Liver (tissue), 9 donors: ENCODE data around the gene OMA1. TPM values are rescaled to one million over a fixed set of nuclear protein-coding genes. Genes with fewer than 3 reads are reported as not detected.

Experiments used
- DNase-seq: peaks from one replicate; pipeline ENCODE4 v3.0.0-alpha.2; 2017; ENCODE audit warnings: low spot score
- H3K27ac ChIP-seq, 2 donors: one replicate each; pipeline ENCODE4 v1.7.0; 2013; ENCODE audit warnings: inconsistent platforms in 2 of 2, low read length in 2 of 2, control low read depth in 1 of 2, low read depth in 1 of 2, mild to moderate bottlenecking in 1 of 2
- H3K27me3 ChIP-seq, 4 donors: one replicate each; pipeline versions ENCODE4 v1.6.1 to v1.7.0; 2013; ENCODE audit warnings: low read length in 3 of 4, inconsistent platforms in 1 of 4, mild to moderate bottlenecking in 1 of 4, moderate library complexity in 1 of 4; ENCODE audit not compliant: control insufficient read depth in 4 of 4, insufficient read depth in 4 of 4
- H3K36me3 ChIP-seq, 4 donors: one replicate each; pipeline versions ENCODE4 v1.6.1 to v1.7.0; 2013; ENCODE audit warnings: low read length in 3 of 4, mild to moderate bottlenecking in 3 of 4, low read depth in 1 of 4, moderate library complexity in 1 of 4; ENCODE audit not compliant: control insufficient read depth in 4 of 4, insufficient read depth in 3 of 4
- H3K4me1 ChIP-seq, 4 donors: one replicate each; pipeline versions ENCODE4 v1.6.1 to v1.7.0; 2013; ENCODE audit warnings: low read length in 3 of 4, mild to moderate bottlenecking in 3 of 4, moderate library complexity in 1 of 4; ENCODE audit not compliant: control insufficient read depth in 4 of 4, insufficient read depth in 4 of 4
- H3K4me3 ChIP-seq, 3 donors: one replicate each; pipeline versions ENCODE4 v1.6.1 to v1.7.0; 2013; ENCODE audit warnings: low read length in 3 of 3, control low read depth in 1 of 3, low read depth in 1 of 3, mild to moderate bottlenecking in 1 of 3
- H3K9ac ChIP-seq, 2 donors: one replicate each; pipeline ENCODE4 v1.7.0; 2013; ENCODE audit warnings: low read length in 2 of 2, mild to moderate bottlenecking in 2 of 2, moderate library complexity in 2 of 2, control low read depth in 1 of 2, low read depth in 1 of 2
- H3K9me3 ChIP-seq, 4 donors: one replicate each; pipeline versions ENCODE4 v1.6.1 to v1.7.0; 2013; ENCODE audit warnings: low read length in 3 of 4; ENCODE audit not compliant: control insufficient read depth in 4 of 4
- ATF3 ChIP-seq: IDR thresholded peaks from 2 replicates; pipeline ENCODE4 v1.6.1; 2016; ENCODE audit warnings: antibody characterized with exemption
- EGR1 ChIP-seq, 2 donors: IDR thresholded peaks; 2 replicates each; pipeline ENCODE4 v1.6.1; 2016 to 2018; ENCODE audit warnings: antibody characterized with exemption in 2 of 2, low read depth in 2 of 2
- FOXA2 ChIP-seq: IDR thresholded peaks from 2 replicates; pipeline ENCODE4 v1.6.1; 2016; ENCODE audit warnings: antibody characterized with exemption
- GABPA ChIP-seq, 2 donors: IDR thresholded peaks in 1 of 2; conservative IDR thresholded peaks in 1 of 2; 2 replicates each; pipeline ENCODE4 v1.6.1; 2016; ENCODE audit warnings: antibody characterized with exemption in 2 of 2, mild to moderate bottlenecking in 1 of 2, moderate library complexity in 1 of 2
- HNF4A ChIP-seq, 2 donors: conservative IDR thresholded peaks; 2 replicates each; pipeline ENCODE4 v1.6.1; 2016; ENCODE audit warnings: antibody characterized with exemption in 2 of 2, mild to moderate bottlenecking in 2 of 2
- HNF4G ChIP-seq: IDR thresholded peaks from 2 replicates; pipeline ENCODE4 v1.6.1; 2016; ENCODE audit warnings: antibody characterized with exemption
- JUND ChIP-seq, 2 donors: IDR thresholded peaks; 2 replicates each; pipeline ENCODE4 v1.6.1; 2016; ENCODE audit warnings: antibody characterized with exemption in 2 of 2
- NR2F2 ChIP-seq: IDR thresholded peaks from 2 replicates; pipeline ENCODE4 v1.6.1; 2016; ENCODE audit warnings: antibody characterized with exemption
- RAD21 ChIP-seq, 2 donors: IDR thresholded peaks; 2 replicates each; pipeline ENCODE4 v1.6.1; 2016; ENCODE audit warnings: antibody characterized with exemption in 2 of 2, mild to moderate bottlenecking in 2 of 2
- REST ChIP-seq: IDR thresholded peaks from 2 replicates; pipeline ENCODE4 v1.6.1; 2016; ENCODE audit warnings: antibody characterized with exemption, mild to moderate bottlenecking
- RXRA ChIP-seq, 2 donors: IDR thresholded peaks; 2 replicates each; pipeline ENCODE4 v1.6.1; 2017 to 2018; ENCODE audit warnings: antibody characterized with exemption in 2 of 2, mild to moderate bottlenecking in 1 of 2
- SP1 ChIP-seq: IDR thresholded peaks from 2 replicates; pipeline ENCODE4 v1.6.1; 2018; ENCODE audit warnings: antibody characterized with exemption, mild to moderate bottlenecking
- TAF1 ChIP-seq: conservative IDR thresholded peaks from 2 replicates; pipeline ENCODE4 v1.6.1; 2016; ENCODE audit warnings: antibody characterized with exemption, mild to moderate bottlenecking
- YY1 ChIP-seq: IDR thresholded peaks from 2 replicates; pipeline ENCODE4 v1.6.1; 2016; ENCODE audit warnings: antibody characterized with exemption, mild to moderate bottlenecking
- WGBS: extraction: QIAGEN DNeasy Blood & Tissue Kit; methylation state at CpG from one replicate; pipeline ENCODE4 v1.1.7; 2013; 5-methylcytosine and 5-hydroxymethylcytosine counted together
- polyA plus RNA-seq, 2 donors: library from polyadenylated mRNA; stranded (reverse) in 1 of 2; unstranded in 1 of 2; fragments of 200-250 nt in 1 of 2; fragments of >200 nt in 1 of 2; fragmentation: Nextera tagmentation in 1 of 2; extraction: Ambion mirVana in 1 of 2; gene quantifications; one replicate each; pipeline versions ENCODE4 v1.2.1 to v1.2.3, GENCODE V29; 2013 to 2015
- total RNA-seq, 2 donors: library from RNA; depleted of rRNA; stranded (reverse); fragments of >200 nt; gene quantifications; one replicate each; pipeline ENCODE4 v1.2.3, GENCODE V29; 2014
- TF ChIP-seq, protein P1 (sequence below): fragments of 150-350 bp; IDR thresholded peaks from 2 replicates; pipeline ENCODE4 v1.5.1; 2017; ENCODE audit warnings: improper control_type of control experiment, low read depth, low read length; ENCODE audit not compliant: missing input control
- TF ChIP-seq, protein P2 (sequence below): IDR thresholded peaks from 2 replicates; pipeline ENCODE4 v1.6.1; 2016; ENCODE audit warnings: antibody characterized with exemption
- TF ChIP-seq, protein P3 (sequence below): IDR thresholded peaks from 2 replicates; pipeline ENCODE4 v1.6.1; 2016; ENCODE audit warnings: antibody characterized with exemption
- donor health status: healthy.
- donor health status: healthy.
- donor health status: healthy.
- donor health status: healthy.
- donor health status: healthy.

The OMA1 gene
- total and polyA plus RNA-seq, 4 donors = 9.1 to 31.0 (median 16.1) TPM

DNA sequence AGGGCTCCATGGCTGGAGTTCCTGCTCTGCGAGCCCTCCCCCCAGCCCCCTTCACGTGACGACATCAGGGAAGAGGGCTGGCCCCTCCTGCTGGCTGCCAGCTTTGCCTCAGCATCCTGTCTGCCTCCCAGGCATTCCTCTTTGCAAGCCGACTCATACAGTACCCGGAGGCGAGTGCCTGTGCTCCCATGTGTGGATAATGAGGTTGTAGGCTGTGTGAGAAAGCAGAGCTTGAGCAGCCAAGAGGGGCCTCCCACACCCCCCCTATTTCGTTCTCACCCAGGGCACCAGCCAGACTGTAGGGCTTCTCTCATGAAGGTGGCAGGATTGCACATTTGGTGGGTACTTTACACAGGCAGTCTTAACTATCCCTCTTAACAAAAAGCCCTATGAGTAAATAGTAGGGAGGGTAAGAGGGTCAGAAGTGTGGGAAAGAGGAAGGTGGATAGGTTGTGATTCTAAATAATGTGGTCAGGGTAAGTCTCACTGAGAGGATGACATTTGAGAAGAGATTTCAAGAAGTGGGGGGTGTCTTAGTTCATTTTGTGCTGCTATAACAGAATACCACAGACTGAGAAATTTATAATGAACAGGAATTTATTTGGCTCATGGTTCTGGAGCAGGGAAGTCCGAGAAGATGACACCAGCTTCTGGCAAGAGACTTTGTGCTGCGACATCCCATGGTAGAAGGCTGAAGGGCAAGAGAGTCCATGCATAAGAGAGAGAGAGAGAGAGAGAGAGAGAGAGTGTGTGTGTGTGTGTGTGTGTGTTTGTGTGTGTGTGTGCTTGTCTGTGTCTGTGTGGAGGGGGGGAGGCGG lies 113.5 kb downstream of the OMA1 start:
- Histone ChIP-seq H3K4me1 (peaks cover 0 to 11% (median 4%) of the 10 kb centered on the region in 4 donors), H3K9ac (no peak overlapping the region), H3K27ac (no peak overlapping the region), H3K27me3 (no peaks in the 10 kb centered on the region), H3K4me3 (no peak overlapping the region), H3K36me3 (no peaks in the 10 kb centered on the region), H3K9me3 (no peaks in the 10 kb centered on the region)
- DNase-seq = no peak
- WGBS = 63% methylated on average over 10 of the region's 10 CpGs
- no peak for TF ChIP-seq HNF4A (conservative IDR thresholded peaks at IDR 0.05)
- no peak for TF ChIP-seq ATF3
- TF ChIP-seq TAF1 = no peak
- no peak for TF ChIP-seq RXRA (IDR thresholded peaks at IDR 0.05)
- TF ChIP-seq, protein P1, sequence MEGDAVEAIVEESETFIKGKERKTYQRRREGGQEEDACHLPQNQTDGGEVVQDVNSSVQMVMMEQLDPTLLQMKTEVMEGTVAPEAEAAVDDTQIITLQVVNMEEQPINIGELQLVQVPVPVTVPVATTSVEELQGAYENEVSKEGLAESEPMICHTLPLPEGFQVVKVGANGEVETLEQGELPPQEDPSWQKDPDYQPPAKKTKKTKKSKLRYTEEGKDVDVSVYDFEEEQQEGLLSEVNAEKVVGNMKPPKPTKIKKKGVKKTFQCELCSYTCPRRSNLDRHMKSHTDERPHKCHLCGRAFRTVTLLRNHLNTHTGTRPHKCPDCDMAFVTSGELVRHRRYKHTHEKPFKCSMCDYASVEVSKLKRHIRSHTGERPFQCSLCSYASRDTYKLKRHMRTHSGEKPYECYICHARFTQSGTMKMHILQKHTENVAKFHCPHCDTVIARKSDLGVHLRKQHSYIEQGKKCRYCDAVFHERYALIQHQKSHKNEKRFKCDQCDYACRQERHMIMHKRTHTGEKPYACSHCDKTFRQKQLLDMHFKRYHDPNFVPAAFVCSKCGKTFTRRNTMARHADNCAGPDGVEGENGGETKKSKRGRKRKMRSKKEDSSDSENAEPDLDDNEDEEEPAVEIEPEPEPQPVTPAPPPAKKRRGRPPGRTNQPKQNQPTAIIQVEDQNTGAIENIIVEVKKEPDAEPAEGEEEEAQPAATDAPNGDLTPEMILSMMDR = no peak
- TF ChIP-seq, protein P2, sequence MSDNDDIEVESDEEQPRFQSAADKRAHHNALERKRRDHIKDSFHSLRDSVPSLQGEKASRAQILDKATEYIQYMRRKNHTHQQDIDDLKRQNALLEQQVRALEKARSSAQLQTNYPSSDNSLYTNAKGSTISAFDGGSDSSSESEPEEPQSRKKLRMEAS = no peak
- no peak for TF ChIP-seq FOXA2
- no peak for TF ChIP-seq JUND (IDR thresholded peaks at IDR 0.05)
- no peak for TF ChIP-seq NR2F2
- no peak for TF ChIP-seq RAD21 (IDR thresholded peaks at IDR 0.05)
- TF ChIP-seq REST = no peak
- no peak for TF ChIP-seq EGR1 (IDR thresholded peaks at IDR 0.05; ENCODE audit: low read depth in 2 of 2)
- no peak for TF ChIP-seq YY1
- TF ChIP-seq SP1 = no peak
- no peak for TF ChIP-seq GABPA (IDR thresholded peaks at IDR 0.05 in 1 of 2, conservative IDR thresholded peaks at IDR 0.05 in 1 of 2)

DNA sequence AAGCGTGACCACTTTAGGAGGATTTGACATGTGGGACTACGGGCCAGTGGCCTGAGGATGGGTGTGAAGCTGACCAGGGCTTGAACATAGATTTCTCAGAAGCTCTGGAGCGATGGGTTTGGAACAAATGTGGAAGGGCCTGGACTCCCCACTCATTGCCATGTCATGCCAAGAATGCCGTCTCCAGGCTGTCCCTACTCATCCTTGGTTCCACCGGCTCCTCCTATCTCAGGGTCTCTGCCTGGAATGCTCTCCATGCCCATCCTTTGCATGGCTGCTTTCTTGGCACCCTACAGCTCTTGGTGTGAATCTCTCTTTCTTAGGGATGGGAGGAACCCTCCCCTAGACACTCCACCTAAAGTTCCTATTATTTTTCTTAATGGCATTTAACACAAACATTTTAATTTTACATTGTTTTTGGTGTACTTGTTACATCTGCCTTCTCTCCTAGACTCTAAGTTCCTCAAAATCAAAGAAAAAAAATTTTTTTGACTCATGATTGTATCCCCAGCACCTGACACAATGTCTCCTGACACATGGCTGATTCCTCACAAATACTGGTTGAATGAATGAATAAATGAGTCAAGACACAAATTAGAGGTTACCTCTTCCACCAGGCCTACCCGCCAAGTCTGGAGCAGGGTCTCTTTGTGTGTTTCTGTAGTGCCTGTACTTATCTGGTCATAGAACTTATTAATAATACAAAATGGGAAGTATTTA lies 114.5 kb downstream of the OMA1 start:
- DNase-seq = no peak
- Histone ChIP-seq H3K36me3 (no peaks in the 10 kb centered on the region), H3K4me3 (no peak overlapping the region), H3K9me3 (no peaks in the 10 kb centered on the region), H3K27ac (no peak overlapping the region), H3K27me3 (no peaks in the 10 kb centered on the region), H3K4me1 (peaks cover 0 to 5% (median 2%) of the 10 kb centered on the region in 4 donors), H3K9ac (no peak overlapping the region)
- WGBS = 89% methylated on average over 6 of the region's 6 CpGs
- TF ChIP-seq, protein P3, sequence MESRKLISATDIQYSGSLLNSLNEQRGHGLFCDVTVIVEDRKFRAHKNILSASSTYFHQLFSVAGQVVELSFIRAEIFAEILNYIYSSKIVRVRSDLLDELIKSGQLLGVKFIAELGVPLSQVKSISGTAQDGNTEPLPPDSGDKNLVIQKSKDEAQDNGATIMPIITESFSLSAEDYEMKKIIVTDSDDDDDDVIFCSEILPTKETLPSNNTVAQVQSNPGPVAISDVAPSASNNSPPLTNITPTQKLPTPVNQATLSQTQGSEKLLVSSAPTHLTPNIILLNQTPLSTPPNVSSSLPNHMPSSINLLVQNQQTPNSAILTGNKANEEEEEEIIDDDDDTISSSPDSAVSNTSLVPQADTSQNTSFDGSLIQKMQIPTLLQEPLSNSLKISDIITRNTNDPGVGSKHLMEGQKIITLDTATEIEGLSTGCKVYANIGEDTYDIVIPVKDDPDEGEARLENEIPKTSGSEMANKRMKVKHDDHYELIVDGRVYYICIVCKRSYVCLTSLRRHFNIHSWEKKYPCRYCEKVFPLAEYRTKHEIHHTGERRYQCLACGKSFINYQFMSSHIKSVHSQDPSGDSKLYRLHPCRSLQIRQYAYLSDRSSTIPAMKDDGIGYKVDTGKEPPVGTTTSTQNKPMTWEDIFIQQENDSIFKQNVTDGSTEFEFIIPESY = no peak
- TF ChIP-seq, protein P1 = no peak
- no peak for TF ChIP-seq HNF4G
- TF ChIP-seq SP1 = no peak
- no peak for TF ChIP-seq HNF4A (conservative IDR thresholded peaks at IDR 0.05)
- TF ChIP-seq EGR1 (IDR thresholded peaks at IDR 0.05; ENCODE audit: low read depth in 2 of 2) = no peak
- TF ChIP-seq NR2F2 = no peak
- TF ChIP-seq FOXA2 = no peak
- TF ChIP-seq GABPA (IDR thresholded peaks at IDR 0.05 in 1 of 2, conservative IDR thresholded peaks at IDR 0.05 in 1 of 2) = no peak
- TF ChIP-seq RXRA (IDR thresholded peaks at IDR 0.05) = no peak
- TF ChIP-seq RAD21 (IDR thresholded peaks at IDR 0.05) = no peak
- TF ChIP-seq JUND (IDR thresholded peaks at IDR 0.05) = no peak
- TF ChIP-seq, protein P2 = no peak
- TF ChIP-seq TAF1 = no peak
